Gastroesophageal sphincter (tissue), 4 donors: Measurements from ENCODE around the gene PARL. TPM values are rescaled to one million over a fixed set of nuclear protein-coding genes. Genes with fewer than 3 reads are reported as not detected.

ENCODE experiments used
- ATAC-seq: fragments of 150-250 bp; one replicate; pipeline ENCODE4 v1.9.1; 2016; ENCODE audit warnings: mild to moderate bottlenecking, moderate library complexity
- H3K27ac ChIP-seq, 4 donors: fragments of 200-600 bp; sonication (generic) in 3 of 4; 1 replicate in 3 of 4; 2 replicates in 1 of 4; pipeline ENCODE4 v1.5.1; 2016 to 2019
- H3K27me3 ChIP-seq: fragments of 200-600 bp; sonication (generic); one replicate; pipeline ENCODE4 v1.5.1; 2019
- H3K36me3 ChIP-seq, 2 donors: fragments of 200-600 bp; sonication (generic); one replicate each; pipeline ENCODE4 v1.5.1; 2019; ENCODE audit warnings: control low read depth in 1 of 2
- H3K4me1 ChIP-seq, 3 donors: fragments of 200-600 bp; sonication (generic); 1 replicate in 2 of 3; 2 replicates in 1 of 3; pipeline ENCODE4 v1.5.1; 2016 to 2019; ENCODE audit warnings: control low read depth in 2 of 3
- H3K4me3 ChIP-seq, 2 donors: fragments of 200-600 bp; sonication (generic); one replicate each; pipeline ENCODE4 v1.5.1; 2019; ENCODE audit warnings: mild to moderate bottlenecking in 1 of 2, moderate library complexity in 1 of 2
- H3K9me3 ChIP-seq, 3 donors: fragments of 200-600 bp; sonication (generic); one replicate each; pipeline ENCODE4 v1.5.1; 2017 to 2019; ENCODE audit warnings: control low read depth in 2 of 3
- CTCF ChIP-seq, 4 experiments: fragments of 200-600 bp in 2 of 4; fragments of 450-650 bp in 2 of 4; sonication (generic) in 1 of 4; IDR thresholded peaks; one replicate each; pipeline ENCODE4 v1.5.1; 2017 to 2019; ENCODE audit warnings: antibody characterized with exemption in 4 of 4, mild to moderate bottlenecking in 2 of 4, moderate library complexity in 2 of 4
- EP300 ChIP-seq: sonication (generic); formaldehyde crosslinking; IDR thresholded peaks from one replicate; pipeline ENCODE4 v1.6.1; 2017; ENCODE audit warnings: antibody characterized with exemption, mild to moderate bottlenecking
- POLR2A ChIP-seq, 2 donors: fragments of 450-650 bp; IDR thresholded peaks; one replicate each; pipeline ENCODE4 v1.6.1; 2017; ENCODE audit warnings: antibody characterized with exemption in 2 of 2, mild to moderate bottlenecking in 2 of 2, moderate library complexity in 1 of 2
- POLR2AphosphoS5 ChIP-seq: sonication (generic); formaldehyde crosslinking; IDR thresholded peaks from one replicate; pipeline ENCODE4 v1.6.1; 2017; ENCODE audit warnings: antibody characterized with exemption
- WGBS, 2 donors: methylation state at CpG; one replicate each; pipeline ENCODE4 v1.1.5; 2018; ENCODE audit warnings: low coverage in 1 of 2; 5-methylcytosine and 5-hydroxymethylcytosine counted together
- total RNA-seq, 4 donors: library from RNA; depleted of rRNA; stranded (reverse); fragments of >200 nt; gene quantifications; one replicate each; pipeline ENCODE4 v1.1.0, GENCODE V29; 2016

PARL gene
- total RNA-seq: 10 to 100 TPM; 40.6 to 55.7 (median 54.7) TPM

- TF ChIP-seq POLR2AphosphoS5: peak; percentile 87
- peak; percentile 67 to 98 (median 92) for TF ChIP-seq CTCF (IDR thresholded peaks at IDR 0.05)
- peak; percentile 58 to 64 for TF ChIP-seq POLR2A (IDR thresholded peaks at IDR 0.05)
- TF ChIP-seq EP300: no peak
- H3K9me3 ChIP-seq: no peaks in the 10 kb centered on the region
- 0 to 3% methylated on average over 14 to 19 of the region's 63 CpGs for WGBS, 2 donors
- peak within 1 kb of the TSS; percentile 87 to 96 for H3K4me3 ChIP-seq
- peak; percentile 100 for ATAC-seq
- H3K27ac ChIP-seq: peak within 1 kb of the TSS; percentile 10 to 87 (median 83)
- H3K36me3 ChIP-seq: no peaks in the 10 kb centered on the region
- H3K4me1 ChIP-seq: peaks cover 3 to 41% (median 7%) of the 10 kb centered on the region in 3 donors
- H3K27me3 ChIP-seq: no peaks in the 10 kb centered on the region
Measured at GRCh38 chr3:183884427-183885296, at the start of gene PARL. PARL (minus strand) TSS chr3:183884880; CDS start chr3:183884846, 34 bp downstream.

- TF ChIP-seq POLR2AphosphoS5: no peak
- TF ChIP-seq POLR2A (IDR thresholded peaks at IDR 0.05): no peak
- TF ChIP-seq EP300: no peak
- TF ChIP-seq CTCF (IDR thresholded peaks at IDR 0.05): no peak
- Histone ChIP-seq H3K36me3 (peaks cover 0 to 96% of the 10 kb centered on the region in 2 donors), H3K27ac (no peak overlapping the region), H3K27me3 (no peaks in the 10 kb centered on the region), H3K4me3 (no peak overlapping the region), H3K4me1 (no peaks in the 10 kb centered on the region), H3K9me3 (no peaks in the 10 kb centered on the region)
- 78 to 100% methylated on average over 2 to 3 of the region's 3 CpGs for WGBS, 2 donors
- ATAC-seq: no peak
Measured at GRCh38 chr3:183933160-183933559, 48.5 kb upstream of the PARL start.

- no peaks in the 10 kb centered on the region for H3K9me3 ChIP-seq
- no peaks in the 10 kb centered on the region for H3K4me1 ChIP-seq
- WGBS, 2 donors: 92 to 100% methylated on average over 2 of the region's 2 CpGs
- H3K4me3 ChIP-seq: no peak overlapping the region
- no peak for ATAC-seq
- H3K27ac ChIP-seq: no peak overlapping the region
- TF ChIP-seq EP300: no peak
- no peak for TF ChIP-seq POLR2A (IDR thresholded peaks at IDR 0.05)
- no peak for TF ChIP-seq CTCF (IDR thresholded peaks at IDR 0.05)
- no peak for TF ChIP-seq POLR2AphosphoS5
- peaks cover 0 to 96% of the 10 kb centered on the region in 2 donors for H3K36me3 ChIP-seq
- no peaks in the 10 kb centered on the region for H3K27me3 ChIP-seq
Measured at GRCh38 chr3:183931881-183932280, 47.2 kb upstream of the PARL start.

GRCh38 chr3:183930086-183930485 is 45.4 kb upstream of the PARL start:
- no peak for TF ChIP-seq POLR2A (IDR thresholded peaks at IDR 0.05)
- no peak for TF ChIP-seq CTCF (IDR thresholded peaks at IDR 0.05)
- TF ChIP-seq POLR2AphosphoS5: no peak
- TF ChIP-seq EP300: no peak
- ATAC-seq: no peak
- peaks cover 0 to 96% of the 10 kb centered on the region in 2 donors for H3K36me3 ChIP-seq
- H3K4me3 ChIP-seq: no peak overlapping the region
- no peaks in the 10 kb centered on the region for H3K27me3 ChIP-seq
- WGBS, 2 donors: 92 to 100% methylated on average over 9 to 10 of the region's 10 CpGs
- no peaks in the 10 kb centered on the region for H3K4me1 ChIP-seq
- H3K27ac ChIP-seq: no peak overlapping the region
- H3K9me3 ChIP-seq: no peaks in the 10 kb centered on the region

GRCh38 chr3:183927059-183927458 is 42.4 kb upstream of the PARL start:
- Histone ChIP-seq H3K4me3 (no peak overlapping the region), H3K27me3 (no peaks in the 10 kb centered on the region), H3K4me1 (no peaks in the 10 kb centered on the region), H3K27ac (no peak overlapping the region), H3K9me3 (no peaks in the 10 kb centered on the region), H3K36me3 (peaks cover 0 to 99% of the 10 kb centered on the region in 2 donors)
- 94% methylated on average over 3 of the region's 3 CpGs; no CpG with 5 or more reads in 1 of the 2 donors for WGBS, 2 donors
- TF ChIP-seq EP300: no peak
- TF ChIP-seq POLR2A (IDR thresholded peaks at IDR 0.05): no peak
- TF ChIP-seq POLR2AphosphoS5: no peak
- TF ChIP-seq CTCF (IDR thresholded peaks at IDR 0.05): no peak
- no peak for ATAC-seq
